Tibial artery (tissue), 4 donors: ENCODE results near the gene SETBP1.

Experiments used
- DNase-seq, 2 donors: peaks; one replicate each; pipeline ENCODE4 v3.0.0-alpha.2; 2019
- H3K27ac ChIP-seq, 2 donors: fragments of 200-600 bp; sonication (generic) in 1 of 2; 1 replicate in 1 of 2; 2 replicates in 1 of 2; pipeline ENCODE4 v1.5.1; 2018 to 2019; ENCODE audit warnings: mild to moderate bottlenecking in 1 of 2
- H3K27me3 ChIP-seq, 2 donors: fragments of 200-600 bp; sonication (generic) in 1 of 2; one replicate each; pipeline versions ENCODE4 v1.5.1 to v1.6.0; 2016 to 2019
- H3K36me3 ChIP-seq, 3 donors: fragments of 200-600 bp; sonication (generic) in 2 of 3; one replicate each; pipeline ENCODE4 v1.5.1; 2016 to 2019; ENCODE audit warnings: mild to moderate bottlenecking in 2 of 3
- H3K4me1 ChIP-seq, 4 donors: fragments of 200-600 bp; sonication (generic) in 2 of 4; 1 replicate in 3 of 4; 2 replicates in 1 of 4; pipeline ENCODE4 v1.5.1; 2016 to 2019
- H3K4me3 ChIP-seq, 2 donors: fragments of 200-600 bp; sonication (generic) in 1 of 2; 1 replicate in 1 of 2; 2 replicates in 1 of 2; pipeline ENCODE4 v1.5.1; 2018 to 2019; ENCODE audit warnings: mild to moderate bottlenecking in 2 of 2
- H3K9me3 ChIP-seq, 3 donors: fragments of 200-600 bp; sonication (generic) in 1 of 3; one replicate each; pipeline ENCODE4 v1.5.1; 2016 to 2019
- CTCF ChIP-seq, 2 experiments: fragments of 200-600 bp in 1 of 2; fragments of 450-650 bp in 1 of 2; IDR thresholded peaks; one replicate each; pipeline ENCODE4 v1.5.1; 2017 to 2019; ENCODE audit warnings: antibody characterized with exemption in 2 of 2, mild to moderate bottlenecking in 1 of 2, moderate library complexity in 1 of 2
- intact Hi-C: fragments of 100-400 bp; cut with DNase I; formaldehyde crosslinking; loops from one replicate; pipeline ENCODE4 v1.15.0; 2023; ENCODE audit warnings: low total_unique reads

Gene SETBP1

DNA sequence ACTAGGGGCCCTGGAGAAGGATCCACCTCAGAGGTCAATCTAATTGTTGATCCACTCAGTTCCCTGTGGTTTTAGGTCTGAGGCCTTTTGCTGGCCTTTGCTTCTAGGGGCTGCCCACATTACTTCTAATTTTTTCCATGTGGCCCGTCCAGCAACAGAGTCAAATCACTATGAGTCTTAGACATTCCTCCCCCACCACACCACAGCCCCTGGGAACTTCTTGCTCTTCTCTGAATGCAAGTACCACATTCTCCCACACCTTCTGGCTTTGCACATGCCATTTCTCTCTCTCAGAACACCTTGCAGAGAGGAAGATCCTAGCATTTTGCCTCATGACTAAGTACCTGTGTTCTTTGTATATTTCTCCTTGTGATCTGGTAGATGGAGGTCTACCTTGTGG, 286.9 kb downstream of the SETBP1 start:
- Histone ChIP-seq H3K4me3 (no peak overlapping the region), H3K4me1 (peaks cover 0 to 32% (median 16%) of the 10 kb centered on the region in 4 donors), H3K27ac (no peak overlapping the region), H3K27me3 (no peaks in the 10 kb centered on the region), H3K36me3 (no peaks in the 10 kb centered on the region), H3K9me3 (no peaks in the 10 kb centered on the region)
- no peak for TF ChIP-seq CTCF (IDR thresholded peaks at IDR 0.05)
- intact Hi-C loops, result no loop called here
- no peak for DNase-seq

DNA sequence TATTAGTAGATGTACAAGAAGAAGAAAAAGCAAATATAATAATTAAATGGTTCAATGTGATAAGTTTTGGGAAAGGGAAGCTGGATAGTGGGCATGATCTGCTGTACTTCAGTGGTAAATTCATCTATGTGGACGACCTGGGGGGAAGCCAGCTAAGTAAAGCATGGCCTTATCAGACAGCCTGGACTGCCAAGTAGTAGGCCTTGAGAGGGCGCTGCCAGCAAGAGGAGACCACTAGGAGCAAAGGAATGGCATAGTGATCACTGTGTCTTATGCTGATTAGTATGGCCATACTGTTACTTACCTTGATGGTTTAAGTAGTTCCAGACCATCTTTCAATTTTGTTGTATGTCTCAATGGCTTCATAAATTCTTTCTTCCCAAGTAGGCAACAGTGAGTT, 287.6 kb downstream of the SETBP1 start:
- no peaks in the 10 kb centered on the region for H3K27me3 ChIP-seq
- intact Hi-C loops, result no loop called here
- no peak for TF ChIP-seq CTCF (IDR thresholded peaks at IDR 0.05)
- no peaks in the 10 kb centered on the region for H3K9me3 ChIP-seq
- no peak overlapping the region for H3K4me3 ChIP-seq
- peak overlapping the region; percentile 11 to 46 for H3K27ac ChIP-seq
- peaks cover 0 to 32% (median 16%) of the 10 kb centered on the region in 4 donors for H3K4me1 ChIP-seq
- H3K36me3 ChIP-seq, result no peaks in the 10 kb centered on the region
- DNase-seq, result no peak

DNA sequence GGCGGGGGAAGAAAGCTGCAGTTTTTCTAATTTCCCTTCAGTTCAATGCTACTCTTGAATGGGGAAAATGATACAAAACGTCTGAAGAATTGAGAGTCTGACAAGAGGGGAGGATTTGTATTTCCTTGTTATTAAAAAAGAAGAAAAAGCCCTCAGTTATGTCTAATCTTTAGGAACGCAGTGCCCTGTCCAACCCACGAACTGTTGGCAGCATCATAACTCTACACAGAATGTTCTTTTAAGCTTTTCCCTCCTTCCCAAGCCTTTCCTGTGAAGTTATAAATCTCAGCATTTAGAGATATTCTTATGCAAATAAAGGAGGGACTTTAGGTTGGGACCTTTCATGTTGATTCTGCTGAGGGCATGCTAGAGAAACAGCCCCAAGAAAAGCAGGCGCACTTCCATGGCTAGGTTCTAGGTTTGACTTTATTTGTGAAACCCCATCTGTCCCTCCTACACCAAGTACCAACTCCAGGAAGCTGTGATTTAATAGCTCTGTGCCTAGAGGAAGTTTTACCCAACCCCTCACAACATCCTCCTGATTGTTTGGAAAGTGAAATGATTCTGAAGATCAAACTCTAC, 288.6 kb downstream of the SETBP1 start:
- no peak for TF ChIP-seq CTCF (IDR thresholded peaks at IDR 0.05)
- peak overlapping the region; percentile 46 to 63 for H3K27ac ChIP-seq
- DNase-seq, result no peak
- peaks cover 0 to 32% (median 16%) of the 10 kb centered on the region in 4 donors for H3K4me1 ChIP-seq
- H3K9me3 ChIP-seq, result no peaks in the 10 kb centered on the region
- no peaks in the 10 kb centered on the region for H3K27me3 ChIP-seq
- H3K36me3 ChIP-seq, result no peaks in the 10 kb centered on the region
- intact Hi-C loops, result no loop called here
- H3K4me3 ChIP-seq, result no peak overlapping the region

DNA sequence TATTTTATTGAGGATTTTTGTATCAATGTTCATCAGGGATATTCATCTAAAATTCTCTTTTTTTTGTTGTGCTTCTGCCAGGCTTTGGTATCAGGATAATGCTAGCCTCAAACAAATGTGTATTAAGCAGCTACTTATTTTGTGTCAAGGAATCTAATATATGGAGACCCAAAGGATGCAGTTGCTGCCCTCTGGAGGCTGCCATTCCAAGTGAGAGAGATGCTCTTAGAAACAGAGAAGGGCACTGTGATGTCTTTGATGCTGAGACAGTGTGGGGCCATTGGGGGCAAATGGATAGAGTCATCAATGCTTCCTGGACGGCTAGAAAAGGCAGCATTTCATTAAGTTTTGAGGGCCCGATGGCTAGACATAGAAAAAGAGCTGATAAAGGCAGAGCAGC, 292.6 kb downstream of the SETBP1 start:
- no peak for TF ChIP-seq CTCF (IDR thresholded peaks at IDR 0.05)
- H3K27ac ChIP-seq, result no peak overlapping the region
- no peaks in the 10 kb centered on the region for H3K9me3 ChIP-seq
- intact Hi-C loops, result no loop called here
- H3K36me3 ChIP-seq, result no peaks in the 10 kb centered on the region
- no peak overlapping the region for H3K4me3 ChIP-seq
- no peak for DNase-seq
- peaks cover 0 to 19% (median 13%) of the 10 kb centered on the region in 4 donors for H3K4me1 ChIP-seq
- H3K27me3 ChIP-seq, result no peaks in the 10 kb centered on the region

DNA sequence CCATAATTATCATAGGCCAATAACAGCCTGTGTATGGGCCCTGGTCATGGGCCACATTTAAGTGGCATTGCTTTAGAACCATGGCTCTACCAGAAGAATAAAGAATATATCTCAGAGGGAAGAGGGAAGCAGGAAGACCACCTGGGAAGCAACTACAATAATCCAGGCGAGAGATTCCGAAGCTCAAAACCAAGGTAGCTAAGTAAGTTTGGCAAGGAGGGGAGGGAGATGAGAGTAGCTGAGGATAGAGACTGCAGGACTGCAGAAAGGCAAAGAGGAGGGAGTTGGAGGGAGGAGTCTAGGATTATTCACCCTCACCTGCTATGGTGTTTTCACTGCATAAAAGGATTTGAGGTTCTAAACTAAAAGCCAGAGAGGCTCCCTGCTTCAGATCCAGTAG, 293.5 kb downstream of the SETBP1 start:
- DNase-seq, result no peak
- Histone ChIP-seq H3K4me1 (peaks cover 0 to 10% (median 5%) of the 10 kb centered on the region in 4 donors), H3K9me3 (no peaks in the 10 kb centered on the region), H3K36me3 (no peaks in the 10 kb centered on the region), H3K27me3 (no peaks in the 10 kb centered on the region), H3K4me3 (no peak overlapping the region), H3K27ac (no peak overlapping the region)
- intact Hi-C loops, result no loop called here
- TF ChIP-seq CTCF (IDR thresholded peaks at IDR 0.05), result no peak

DNA sequence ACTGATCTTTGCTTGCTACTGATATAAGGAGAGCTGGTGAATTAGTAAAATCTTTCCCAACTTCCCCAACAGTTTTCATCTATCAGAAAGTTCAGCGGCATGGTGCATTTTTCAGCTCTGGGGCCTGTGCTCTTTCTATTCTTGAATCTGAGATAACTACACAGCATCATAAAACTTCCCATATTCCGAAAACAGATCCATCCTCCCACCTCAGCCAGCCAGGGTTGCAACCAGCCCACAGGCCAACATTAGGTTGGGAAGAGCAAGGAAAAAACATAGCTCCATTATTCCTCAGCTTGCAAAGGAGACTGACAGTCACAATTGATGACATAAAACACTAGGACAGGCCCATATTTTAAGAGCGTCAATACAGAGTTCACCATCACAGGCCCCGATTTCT, 297.2 kb downstream of the SETBP1 start:
- H3K36me3 ChIP-seq, result no peaks in the 10 kb centered on the region
- no peaks in the 10 kb centered on the region for H3K4me1 ChIP-seq
- intact Hi-C loops, result no loop called here
- TF ChIP-seq CTCF (IDR thresholded peaks at IDR 0.05), result no peak
- DNase-seq, result no peak
- no peaks in the 10 kb centered on the region for H3K27me3 ChIP-seq
- no peak overlapping the region for H3K27ac ChIP-seq
- no peak overlapping the region for H3K4me3 ChIP-seq
- H3K9me3 ChIP-seq, result no peaks in the 10 kb centered on the region
